ENCODE results near the gene GLRA1. TPM values are rescaled to one million over a fixed set of nuclear protein-coding genes. Genes with fewer than 3 reads are reported as not detected.

The GLRA1 gene
- total and polyA plus RNA-seq, 2 of the 4 experiments (the other 2 are of a cell fraction), result not detected

- Histone ChIP-seq H2AFZ (replicated peaks; ENCODE audit: low read length, poor library complexity) (no peak overlapping the region), H2BK5ac (ENCODE audit: low read depth, low read length, poor library complexity, severe bottlenecking) (no peak overlapping the region), H2BK15ac (ENCODE audit: low read depth, low read length) (no peak overlapping the region), H2BK20ac (ENCODE audit: low read depth, low read length) (no peak overlapping the region), H4K20me1 (ENCODE audit: insufficient read depth, low read length) (no peaks in the 10 kb centered on the region), H3K9ac (ENCODE audit: low read depth, low read length) (no peak overlapping the region), H3K14ac (replicated peaks; ENCODE audit: low read depth, low read length) (no peak overlapping the region), H2BK120ac (ENCODE audit: low read depth, low read length) (no peak overlapping the region), H2AK5ac (ENCODE audit: low read depth, low read length) (no peak overlapping the region), H2AK9ac (replicated peaks; ENCODE audit: low read depth, low read length, poor library complexity) (no peak overlapping the region), H3K4me2 (ENCODE audit: low read depth, low read length) (no peak overlapping the region), H3K4me1 (ENCODE audit: control insufficient read depth, insufficient read depth, low read length) (no peaks in the 10 kb centered on the region), H3K79me1 (ENCODE audit: low read depth in 1 of 2, low read length in 2 of 2) (no peaks in the 10 kb centered on the region), H3K56ac (ENCODE audit: extremely low read depth, insufficient read depth, low read length) (no peak overlapping the region), H3K9me1 (ENCODE audit: insufficient read depth, low read length) (no peaks in the 10 kb centered on the region), H4K5ac (ENCODE audit: low read depth, low read length) (no peak overlapping the region), H3K23ac (ENCODE audit: low read depth, low read length) (no peak overlapping the region), H3K27ac (ENCODE audit: insufficient read depth, low read length) (no peak overlapping the region), H3K27me3 (ENCODE audit: control insufficient read depth, insufficient read depth, low read length) (no peaks in the 10 kb centered on the region), H3K36me3 (ENCODE audit: control insufficient read depth, insufficient read depth, low read length) (no peaks in the 10 kb centered on the region), H3K18ac (ENCODE audit: low read depth, low read length) (no peak overlapping the region), H4K8ac (ENCODE audit: low read depth in 2 of 2, low read length in 2 of 2) (no peak overlapping the region), H3K4me3 (ENCODE audit: insufficient read depth, low read depth, low read length) (no peak overlapping the region), H3K4ac (ENCODE audit: low read depth, low read length) (no peak overlapping the region), H4K91ac (ENCODE audit: insufficient read depth, low read depth, low read length) (no peak overlapping the region), H3K9me3 (ENCODE audit: control insufficient read depth, insufficient read depth, low read length) (no peaks in the 10 kb centered on the region)
- CTCF ChIA-PET, result no interaction called here
- 14% methylated on average over 1 of the region's 4 CpGs; no CpG with 5 or more reads in 1 of the 2 experiments for WGBS, 2 experiments (ENCODE audit: extremely low coverage in 2 of 2, insufficient read length in 1 of 2)
- ATAC-seq (ENCODE audit: low read depth) (no peak), DNase-seq (no peak)
- dilution Hi-C loops (cut with HindIII; ENCODE audit: low sequenced_read_pairs, unreplicated experiment) (no loop called here), in situ Hi-C loops (cut with MboI; ENCODE audit: low sequenced_read_pairs) (no loop called here), intact Hi-C loops (cut with micrococcal nuclease) (no loop called here)
- POLR2A ChIA-PET (ENCODE audit: unreplicated experiment), result no interaction called here
- TF ChIP-seq NFE2L2 (IDR thresholded peaks at IDR 0.05; ENCODE audit: low read depth, low read length), result no peak
- TF ChIP-seq RFX5 (IDR thresholded peaks at IDR 0.05; ENCODE audit: low read depth, low read length), result no peak
- no peak for TF ChIP-seq CHD1 (IDR thresholded peaks at IDR 0.05; ENCODE audit: low read depth, low read length)
- no peak for TF ChIP-seq BHLHE40 (IDR thresholded peaks at IDR 0.05; ENCODE audit: low read depth, low read length)
- TF ChIP-seq CEBPB (IDR thresholded peaks at IDR 0.05; ENCODE audit: low read depth, low read length), result no peak
- no peak for TF ChIP-seq RAD21 (IDR thresholded peaks at IDR 0.05; ENCODE audit: low read length)
- no TSS peak for BruUV-seq (replicated peaks)
Observed at GRCh38 chr5:151868451-151868850, 56.2 kb downstream of the GLRA1 start.
